GM23338 (cell line): ENCODE results near the gene FUT8. TPM values are rescaled to one million over a fixed set of nuclear protein-coding genes. Genes with fewer than 3 reads are reported as not detected.

Experiments used
- ATAC-seq: fragments of 200-7000 bp; cut with Tn5 transposase; 3 replicates; pipeline ENCODE4 v1.9.1; 2020
- DNase-seq: peaks from one replicate; pipeline ENCODE4 v3.0.0-alpha.2; 2015; ENCODE audit warnings: low spot score
- H2AFZ ChIP-seq: fragments of 200-600 bp; sonication (generic); 2 replicates; pipeline ENCODE4 v1.8.0; 2016; ENCODE audit warnings: antibody characterized with exemption, mild to moderate bottlenecking, moderate library complexity
- H3F3A ChIP-seq: fragments of 200-600 bp; sonication (generic); replicated peaks from 2 replicates; pipeline ENCODE4 v1.8.0; 2017; ENCODE audit warnings: antibody characterized with exemption, mixed run types, low read depth
- H3K27ac ChIP-seq: fragments of 200-600 bp; sonication (generic); 2 replicates; pipeline ENCODE4 v1.6.1; 2016; ENCODE audit warnings: low read depth
- H3K27me3 ChIP-seq: fragments of 200-600 bp; sonication (generic); 2 replicates; pipeline ENCODE4 v1.8.0; 2016; ENCODE audit warnings: mild to moderate bottlenecking, mixed run types, moderate library complexity; ENCODE audit not compliant: insufficient read depth
- H3K36me3 ChIP-seq: fragments of 200-600 bp; sonication (generic); 2 replicates; pipeline ENCODE4 v1.8.0; 2016; ENCODE audit warnings: mild to moderate bottlenecking; ENCODE audit not compliant: insufficient read depth
- H3K4me1 ChIP-seq: fragments of 200-600 bp; sonication (generic); 2 replicates; pipeline ENCODE4 v1.8.0; 2016; ENCODE audit warnings: mild to moderate bottlenecking, moderate library complexity; ENCODE audit not compliant: insufficient read depth
- H3K4me2 ChIP-seq: fragments of 200-600 bp; sonication (generic); 2 replicates; pipeline ENCODE4 v1.7.1; 2017; ENCODE audit warnings: mixed run types
- H3K4me3 ChIP-seq: fragments of 200-600 bp; sonication (generic); 2 replicates; pipeline ENCODE4 v1.6.1; 2016; ENCODE audit warnings: mixed run types
- H3K79me2 ChIP-seq: fragments of 200-600 bp; sonication (generic); replicated peaks from 2 replicates; pipeline ENCODE4 v1.8.0; 2017; ENCODE audit warnings: mild to moderate bottlenecking; ENCODE audit not compliant: insufficient read depth
- H3K9me2 ChIP-seq: fragments of 200-600 bp; sonication (generic); 2 replicates; pipeline ENCODE4 v1.8.0; 2017; ENCODE audit not compliant: insufficient read depth
- H4K20me1 ChIP-seq: fragments of 200-600 bp; sonication (generic); replicated peaks from 2 replicates; pipeline ENCODE4 v1.8.0; 2017; ENCODE audit warnings: mild to moderate bottlenecking; ENCODE audit not compliant: insufficient read depth
- H3K27ac Mint-ChIP-seq: 2 replicates; pipeline ENCODE4 v1.8.0; 2020; ENCODE audit warnings: inconsistent platforms, mild to moderate bottlenecking, moderate library complexity, mixed read lengths
- H3K27me3 Mint-ChIP-seq: 3 replicates; pipeline ENCODE4 v1.8.0; 2022; ENCODE audit warnings: low read depth, mild to moderate bottlenecking, moderate library complexity, mixed read lengths, inconsistent platforms; ENCODE audit not compliant: insufficient read depth, poor library complexity
- H3K36me3 Mint-ChIP-seq: 3 replicates; pipeline ENCODE4 v1.8.0; 2021; ENCODE audit warnings: low read depth, mild to moderate bottlenecking, inconsistent platforms, moderate library complexity, mixed read lengths
- H3K4me1 Mint-ChIP-seq: 3 replicates; pipeline ENCODE4 v1.8.0; 2020; ENCODE audit warnings: mild to moderate bottlenecking, inconsistent platforms, mixed read lengths
- H3K4me3 Mint-ChIP-seq: 3 replicates; pipeline ENCODE4 v1.8.0; 2021; ENCODE audit warnings: moderate library complexity, mild to moderate bottlenecking, inconsistent platforms, mixed read lengths
- H3K9me3 Mint-ChIP-seq: 3 replicates; pipeline ENCODE4 v1.8.0; 2020; ENCODE audit warnings: moderate library complexity, mild to moderate bottlenecking, inconsistent platforms, mixed read lengths
- CTCF ChIP-seq, 2 experiments: fragments of 200-600 bp in 1 of 2; sonication (generic) in 1 of 2; conservative IDR thresholded peaks; 2 replicates each; pipeline versions ENCODE4 v1.5.1 to v1.6.1; 2016 to 2017; ENCODE audit warnings: antibody characterized with exemption in 2 of 2, low read depth in 2 of 2, mild to moderate bottlenecking in 2 of 2, moderate library complexity in 1 of 2
- ETS1 ChIP-seq: IDR thresholded peaks from 2 replicates; pipeline ENCODE4 v1.6.1; 2016; ENCODE audit warnings: antibody characterized with exemption
- POLR2AphosphoS5 ChIP-seq: IDR thresholded peaks from 2 replicates; pipeline ENCODE4 v1.6.1; 2016; ENCODE audit warnings: antibody characterized with exemption, low read depth
- STAT1 ChIP-seq: IDR thresholded peaks from one replicate; pipeline ENCODE4 v1.6.1; 2016; ENCODE audit warnings: antibody characterized with exemption; ENCODE audit not compliant: unreplicated experiment
- ZNF331 ChIP-seq: fragments of 250-450 bp; sonication (Bioruptor Pico); IDR thresholded peaks from 2 replicates; pipeline ENCODE4 v1.5.0; 2020; ENCODE audit warnings: low read depth, mild to moderate bottlenecking, moderate library complexity
- polyA plus RNA-seq: library from polyadenylated mRNA; unstranded; fragments of >200 nt; fragmentation: Nextera tagmentation; extraction: Ambion mirVana; gene quantifications from 2 replicates; pipeline ENCODE4 v1.2.1, GENCODE V29; 2016
- total RNA-seq: library from RNA; depleted of rRNA; stranded (reverse); fragments of >200 nt; shearing (Covaris generic); gene quantifications from 2 replicates; pipeline ENCODE4 v1.2.3, GENCODE V29; 2014
- TF ChIP-seq, protein P1 (sequence below): fragments of 250-450 bp; sonication (Bioruptor Pico); IDR thresholded peaks from 2 replicates; pipeline ENCODE4 v1.5.0; 2020; ENCODE audit warnings: mild to moderate bottlenecking, moderate library complexity

FUT8 gene
- total and polyA plus RNA-seq, 2 experiments from 2014 or later = 8.2 to 23.2 TPM

- TF ChIP-seq, protein P1, sequence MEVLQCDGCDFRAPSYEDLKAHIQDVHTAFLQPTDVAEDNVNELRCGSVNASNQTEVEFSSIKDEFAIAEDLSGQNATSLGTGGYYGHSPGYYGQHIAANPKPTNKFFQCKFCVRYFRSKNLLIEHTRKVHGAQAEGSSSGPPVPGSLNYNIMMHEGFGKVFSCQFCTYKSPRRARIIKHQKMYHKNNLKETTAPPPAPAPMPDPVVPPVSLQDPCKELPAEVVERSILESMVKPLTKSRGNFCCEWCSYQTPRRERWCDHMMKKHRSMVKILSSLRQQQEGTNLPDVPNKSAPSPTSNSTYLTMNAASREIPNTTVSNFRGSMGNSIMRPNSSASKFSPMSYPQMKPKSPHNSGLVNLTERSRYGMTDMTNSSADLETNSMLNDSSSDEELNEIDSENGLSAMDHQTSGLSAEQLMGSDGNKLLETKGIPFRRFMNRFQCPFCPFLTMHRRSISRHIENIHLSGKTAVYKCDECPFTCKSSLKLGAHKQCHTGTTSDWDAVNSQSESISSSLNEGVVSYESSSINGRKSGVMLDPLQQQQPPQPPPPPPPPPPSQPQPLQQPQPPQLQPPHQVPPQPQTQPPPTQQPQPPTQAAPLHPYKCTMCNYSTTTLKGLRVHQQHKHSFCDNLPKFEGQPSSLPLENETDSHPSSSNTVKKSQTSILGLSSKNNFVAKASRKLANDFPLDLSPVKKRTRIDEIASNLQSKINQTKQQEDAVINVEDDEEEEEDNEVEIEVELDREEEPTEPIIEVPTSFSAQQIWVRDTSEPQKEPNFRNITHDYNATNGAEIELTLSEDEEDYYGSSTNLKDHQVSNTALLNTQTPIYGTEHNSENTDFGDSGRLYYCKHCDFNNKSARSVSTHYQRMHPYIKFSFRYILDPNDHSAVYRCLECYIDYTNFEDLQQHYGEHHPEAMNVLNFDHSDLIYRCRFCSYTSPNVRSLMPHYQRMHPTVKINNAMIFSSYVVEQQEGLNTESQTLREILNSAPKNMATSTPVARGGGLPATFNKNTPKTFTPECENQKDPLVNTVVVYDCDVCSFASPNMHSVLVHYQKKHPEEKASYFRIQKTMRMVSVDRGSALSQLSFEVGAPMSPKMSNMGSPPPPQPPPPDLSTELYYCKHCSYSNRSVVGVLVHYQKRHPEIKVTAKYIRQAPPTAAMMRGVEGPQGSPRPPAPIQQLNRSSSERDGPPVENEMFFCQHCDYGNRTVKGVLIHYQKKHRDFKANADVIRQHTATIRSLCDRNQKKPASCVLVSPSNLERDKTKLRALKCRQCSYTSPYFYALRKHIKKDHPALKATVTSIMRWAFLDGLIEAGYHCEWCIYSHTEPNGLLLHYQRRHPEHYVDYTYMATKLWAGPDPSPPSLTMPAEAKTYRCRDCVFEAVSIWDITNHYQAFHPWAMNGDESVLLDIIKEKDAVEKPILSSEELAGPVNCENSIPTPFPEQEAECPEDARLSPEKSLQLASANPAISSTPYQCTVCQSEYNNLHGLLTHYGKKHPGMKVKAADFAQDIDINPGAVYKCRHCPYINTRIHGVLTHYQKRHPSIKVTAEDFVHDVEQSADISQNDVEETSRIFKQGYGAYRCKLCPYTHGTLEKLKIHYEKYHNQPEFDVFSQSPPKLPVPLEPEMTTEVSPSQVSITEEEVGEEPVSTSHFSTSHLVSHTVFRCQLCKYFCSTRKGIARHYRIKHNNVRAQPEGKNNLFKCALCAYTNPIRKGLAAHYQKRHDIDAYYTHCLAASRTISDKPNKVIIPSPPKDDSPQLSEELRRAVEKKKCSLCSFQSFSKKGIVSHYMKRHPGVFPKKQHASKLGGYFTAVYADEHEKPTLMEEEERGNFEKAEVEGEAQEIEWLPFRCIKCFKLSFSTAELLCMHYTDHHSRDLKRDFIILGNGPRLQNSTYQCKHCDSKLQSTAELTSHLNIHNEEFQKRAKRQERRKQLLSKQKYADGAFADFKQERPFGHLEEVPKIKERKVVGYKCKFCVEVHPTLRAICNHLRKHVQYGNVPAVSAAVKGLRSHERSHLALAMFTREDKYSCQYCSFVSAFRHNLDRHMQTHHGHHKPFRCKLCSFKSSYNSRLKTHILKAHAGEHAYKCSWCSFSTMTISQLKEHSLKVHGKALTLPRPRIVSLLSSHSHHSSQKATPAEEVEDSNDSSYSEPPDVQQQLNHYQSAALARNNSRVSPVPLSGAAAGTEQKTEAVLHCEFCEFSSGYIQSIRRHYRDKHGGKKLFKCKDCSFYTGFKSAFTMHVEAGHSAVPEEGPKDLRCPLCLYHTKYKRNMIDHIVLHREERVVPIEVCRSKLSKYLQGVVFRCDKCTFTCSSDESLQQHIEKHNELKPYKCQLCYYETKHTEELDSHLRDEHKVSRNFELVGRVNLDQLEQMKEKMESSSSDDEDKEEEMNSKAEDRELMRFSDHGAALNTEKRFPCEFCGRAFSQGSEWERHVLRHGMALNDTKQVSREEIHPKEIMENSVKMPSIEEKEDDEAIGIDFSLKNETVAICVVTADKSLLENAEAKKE (CRISPR knock-in tag) = no peak
- TF ChIP-seq CTCF (conservative IDR thresholded peaks at IDR 0.05; ENCODE audit: low read depth in 2 of 2) (no peak; a peak in 1 of 4 replicates), ZNF331 (CRISPR knock-in tag) (no peak)
These were observed 339.0 kb downstream of the FUT8 start (continued) for GRCh38 chr14:65751510-65751909.

DNA sequence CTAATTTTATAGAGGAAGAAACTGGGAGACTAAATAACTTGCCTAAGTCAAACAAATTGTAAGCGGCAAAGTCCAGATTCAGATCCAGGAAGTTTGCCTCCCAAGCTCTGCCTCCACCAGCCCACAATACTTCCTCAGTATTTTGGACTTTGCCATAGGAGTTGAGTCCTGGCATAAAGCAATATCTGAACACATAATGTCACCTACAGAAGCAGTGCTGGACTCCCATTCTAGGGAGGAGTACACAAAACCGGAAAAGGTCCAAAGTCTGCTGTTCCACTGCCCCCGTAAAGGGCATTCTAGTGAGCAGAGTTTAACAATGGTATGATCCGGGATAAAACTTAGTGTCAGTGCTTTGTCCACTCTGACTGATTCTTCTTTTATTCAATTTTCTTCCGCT is 340.5 kb downstream of the FUT8 start:
- H3K4me2 ChIP-seq = no peak overlapping the region
- H3K27me3 Mint-ChIP-seq = no peaks in the 10 kb centered on the region
- no peak overlapping the region for H3K4me3 ChIP-seq
- H3K4me1 Mint-ChIP-seq = peaks cover 7% of the 10 kb centered on the region
- H3K79me2 ChIP-seq = no peaks in the 10 kb centered on the region
- H4K20me1 ChIP-seq = no peaks in the 10 kb centered on the region
- no peak for TF ChIP-seq POLR2AphosphoS5
- TF ChIP-seq STAT1 = no peak
- TF ChIP-seq ETS1 = no peak
- TF ChIP-seq, protein P1 (CRISPR knock-in tag) = no peak
- no peak overlapping the region for H3K27ac Mint-ChIP-seq
- H3K36me3 ChIP-seq = no peaks in the 10 kb centered on the region
- H3K36me3 Mint-ChIP-seq = no peaks in the 10 kb centered on the region
- no peak overlapping the region for H3K27ac ChIP-seq
- no peaks in the 10 kb centered on the region for H3K4me1 ChIP-seq
- H3K4me3 Mint-ChIP-seq = no peak overlapping the region
- DNase-seq (no peak), ATAC-seq (no peak)
- H2AFZ ChIP-seq = no peak overlapping the region
- H3K9me3 Mint-ChIP-seq = no peaks in the 10 kb centered on the region
- no peaks in the 10 kb centered on the region for H3K27me3 ChIP-seq
- H3K9me2 ChIP-seq = no peaks in the 10 kb centered on the region
- H3F3A ChIP-seq = no peaks in the 10 kb centered on the region
